Activated CD4-positive, alpha-beta T cell treated with anti-CD3 and anti-CD28 coated beads for 24 hours (primary cell): ENCODE measurements around the gene TMC4.
"Not testable (repeated sequence)": the region's sequence is repeated elsewhere in the genome, so short reads cannot be mapped to it uniquely, and the experiment has no call there.

Experiments
- DNase-seq, 2 donors: peaks; one replicate each; pipeline ENCODE4 v3.0.0-alpha.2; 2020; ENCODE audit warnings: low read depth in 2 of 2

TMC4 gene

GRCh38 chr19:54179262-54179852, 6.4 kb upstream of the TMC4 start:
- no peak for DNase-seq

GRCh38 chr19:54178581-54179261, 5.8 kb upstream of the TMC4 start:
- DNase-seq = no peak

GRCh38 chr19:54173951-54174834, 1.2 kb upstream of the TMC4 start:
- no peak for DNase-seq

- no peak for DNase-seq
Observed at GRCh38 chr19:54173359-54173699, 369 bp upstream of the TMC4 start.

GRCh38 chr19:54171736-54172431, 1.1 kb downstream of the TMC4 start:
- not testable (repeated sequence) for DNase-seq

- DNase-seq = no peak
Observed at GRCh38 chr19:54169149-54169740, 3.7 kb downstream of the TMC4 start.

- DNase-seq = peak; percentile 92 to 95
Observed at GRCh38 chr19:54168174-54168917, 4.6 kb downstream of the TMC4 start.

GRCh38 chr19:54165222-54165621, 7.7 kb downstream of the TMC4 start:
- DNase-seq = no peak

- DNase-seq = peak in 1 of 2 donors; percentile 48
Observed at GRCh38 chr19:54164369-54165068, 8.4 kb downstream of the TMC4 start.

GRCh38 chr19:54162884-54163283, 10.1 kb downstream of the TMC4 start:
- DNase-seq = no peak

GRCh38 chr19:54162241-54162805, 10.6 kb downstream of the TMC4 start:
- peak; percentile 71 to 73 for DNase-seq

- DNase-seq = no peak
Observed at GRCh38 chr19:54160854-54161253, 12.1 kb downstream of the TMC4 start.

- DNase-seq = no peak
Observed at GRCh38 chr19:54160182-54160811, 12.7 kb downstream of the TMC4 start.

- DNase-seq = peak; percentile 93 to 95
Observed at GRCh38 chr19:54159352-54160181, 13.4 kb downstream of the TMC4 start, which contains the start of gene LENG1. Gene LENG1, minus strand, starts transcription at chr19:54159721. Its CDS starts 26 bp downstream, at chr19:54159695.

- DNase-seq = no peak
Observed at GRCh38 chr19:54158812-54159351, 14.1 kb downstream of the TMC4 start.

GRCh38 chr19:54156953-54157352, 16.0 kb downstream of the TMC4 start:
- DNase-seq = no peak

- no peak for DNase-seq
Observed at GRCh38 chr19:54156490-54156889, 16.5 kb downstream of the TMC4 start.

- DNase-seq = no peak
Observed at GRCh38 chr19:54155694-54156093, 17.3 kb downstream of the TMC4 start.
